GM18511 (cell line): Measurements from ENCODE around the gene TMEM132E.
"Not testable (repeated sequence)": the region's sequence is repeated elsewhere in the genome, so short reads cannot be mapped to it uniquely, and the experiment has no call there.

Experiments
- ATAC-seq: cut with Tn5 transposase; IDR thresholded peaks from one replicate; pipeline ENCODE4 v1.9.1; 2021; ENCODE audit warnings: mild to moderate bottlenecking, moderate library complexity; ENCODE audit not compliant: unreplicated experiment

TMEM132E gene, protein sequence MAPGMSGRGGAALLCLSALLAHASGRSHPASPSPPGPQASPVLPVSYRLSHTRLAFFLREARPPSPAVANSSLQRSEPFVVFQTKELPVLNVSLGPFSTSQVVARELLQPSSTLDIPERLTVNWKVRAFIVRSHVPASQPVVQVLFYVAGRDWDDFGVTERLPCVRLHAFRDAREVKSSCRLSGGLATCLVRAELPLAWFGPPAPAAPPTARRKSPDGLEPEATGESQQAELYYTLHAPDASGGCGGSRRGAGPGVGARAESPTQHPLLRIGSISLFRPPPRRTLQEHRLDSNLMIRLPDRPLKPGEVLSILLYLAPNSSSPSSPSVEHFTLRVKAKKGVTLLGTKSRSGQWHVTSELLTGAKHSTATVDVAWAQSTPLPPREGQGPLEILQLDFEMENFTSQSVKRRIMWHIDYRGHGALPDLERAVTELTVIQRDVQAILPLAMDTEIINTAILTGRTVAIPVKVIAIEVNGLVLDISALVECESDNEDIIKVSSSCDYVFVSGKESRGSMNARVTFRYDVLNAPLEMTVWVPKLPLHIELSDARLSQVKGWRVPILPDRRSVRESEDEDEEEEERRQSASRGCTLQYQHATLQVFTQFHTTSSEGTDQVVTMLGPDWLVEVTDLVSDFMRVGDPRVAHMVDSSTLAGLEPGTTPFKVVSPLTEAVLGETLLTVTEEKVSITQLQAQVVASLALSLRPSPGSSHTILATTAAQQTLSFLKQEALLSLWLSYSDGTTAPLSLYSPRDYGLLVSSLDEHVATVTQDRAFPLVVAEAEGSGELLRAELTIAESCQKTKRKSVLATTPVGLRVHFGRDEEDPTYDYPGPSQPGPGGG (N-terminal part only)

DNA sequence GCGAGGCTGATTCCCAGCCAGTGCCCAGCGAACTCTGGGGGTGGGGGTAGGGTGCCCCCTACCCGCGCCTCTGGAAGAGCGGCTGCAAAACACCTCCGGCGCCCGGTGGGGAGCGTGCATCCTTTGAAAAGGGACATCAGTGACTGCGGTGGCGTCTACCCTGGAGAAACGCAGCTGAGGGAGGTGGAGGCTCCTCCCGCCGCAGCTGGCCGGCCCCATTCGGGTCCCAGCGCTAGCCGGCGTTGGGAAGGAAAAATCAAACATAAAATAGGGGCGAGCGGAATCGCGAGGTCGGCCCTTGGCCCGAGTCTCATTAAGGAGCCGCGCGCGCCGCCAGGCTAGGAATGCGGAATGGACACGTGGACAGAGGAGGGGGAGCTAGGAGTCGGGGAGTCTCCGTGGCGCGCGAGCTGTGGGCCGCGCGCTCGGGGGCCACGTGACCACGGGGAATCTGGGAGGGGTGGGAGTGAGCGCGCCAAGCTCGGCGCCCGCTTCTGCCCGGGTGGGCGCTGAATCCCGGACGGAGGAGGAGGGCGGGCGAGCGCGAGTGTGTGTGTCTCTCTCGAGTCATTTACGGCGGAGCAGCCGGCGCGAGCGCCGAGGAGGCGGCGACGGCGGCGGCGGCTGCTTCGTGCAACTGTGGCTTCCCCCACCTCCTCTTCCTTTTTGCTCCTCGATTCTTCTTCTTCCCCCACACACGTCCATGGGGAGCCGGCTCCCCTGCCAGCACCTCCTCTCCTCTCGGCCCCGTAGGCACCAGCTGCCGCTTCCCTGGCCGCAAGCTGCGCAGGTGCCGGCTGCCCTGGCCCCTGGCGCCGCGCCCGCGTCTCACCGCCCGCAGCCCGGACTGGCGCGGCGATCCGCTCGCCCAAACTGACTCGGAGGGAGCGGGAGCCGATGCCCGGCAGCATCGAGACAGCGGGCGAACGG lies at the start of gene TMEM132E:
Gene TMEM132E (plus strand): TSS at position 566 of the 930 bp plus-strand sequence. CDS start 1,495 bp downstream, outside the sequence.
- ATAC-seq: no peak

DNA sequence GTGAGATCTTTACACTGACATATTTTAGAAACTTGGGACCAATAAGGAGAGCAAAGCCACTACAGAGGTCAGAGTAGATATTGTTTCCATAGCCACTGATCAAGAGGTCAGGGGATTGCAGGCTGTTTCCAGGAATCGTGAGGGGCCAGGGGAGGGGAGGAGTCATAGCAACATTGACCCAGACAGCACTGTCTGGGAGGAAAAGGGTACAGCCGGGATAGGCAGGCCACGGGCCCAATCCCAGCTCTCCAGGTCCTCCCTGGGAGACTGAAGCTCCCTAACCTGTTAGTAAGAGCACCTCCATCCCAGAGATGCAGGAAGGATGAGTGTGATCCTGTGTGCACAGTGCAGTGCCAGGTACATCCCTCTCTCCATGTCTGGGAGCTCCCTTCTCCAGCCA lies 48.5 kb upstream of the TMEM132E start:
- ATAC-seq: no peak

DNA sequence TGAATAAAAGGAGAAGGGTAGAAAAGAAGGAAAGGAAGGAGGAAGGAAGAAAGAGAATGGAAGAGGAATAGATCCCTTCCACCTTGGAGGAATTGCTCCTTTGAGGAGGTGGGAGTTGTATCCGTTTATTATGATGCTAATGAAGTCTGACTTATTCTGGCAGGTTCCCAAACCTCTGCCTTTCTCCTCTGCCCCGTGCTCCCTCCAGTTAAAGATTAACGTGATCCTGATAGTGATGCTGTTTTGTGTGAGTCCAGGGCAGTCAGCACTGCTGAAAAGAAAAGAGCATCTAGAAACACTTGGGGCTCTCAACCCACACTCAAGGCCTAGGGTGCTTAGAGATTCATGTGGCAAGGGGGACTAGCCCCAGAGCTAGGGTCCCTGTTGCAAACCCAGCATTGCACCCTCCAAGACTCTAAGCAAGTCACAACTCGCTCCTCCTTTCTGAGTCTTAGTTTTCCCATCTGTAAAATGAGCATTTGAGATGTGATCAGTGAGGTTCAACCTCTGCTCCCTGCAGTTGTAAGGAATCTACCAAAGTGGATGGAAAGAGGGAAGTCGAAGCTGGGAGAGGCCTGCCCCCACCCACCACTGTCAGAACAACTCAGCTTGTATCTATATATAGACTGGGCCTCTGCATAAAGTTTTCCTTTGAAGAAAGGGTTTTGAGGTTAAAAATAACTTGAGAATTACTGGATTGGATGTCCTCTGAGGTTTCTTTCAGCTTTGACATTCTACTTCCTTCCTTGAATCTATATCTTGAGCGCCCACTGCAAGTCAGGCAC lies 46.9 kb upstream of the TMEM132E start:
- ATAC-seq: no peak

DNA sequence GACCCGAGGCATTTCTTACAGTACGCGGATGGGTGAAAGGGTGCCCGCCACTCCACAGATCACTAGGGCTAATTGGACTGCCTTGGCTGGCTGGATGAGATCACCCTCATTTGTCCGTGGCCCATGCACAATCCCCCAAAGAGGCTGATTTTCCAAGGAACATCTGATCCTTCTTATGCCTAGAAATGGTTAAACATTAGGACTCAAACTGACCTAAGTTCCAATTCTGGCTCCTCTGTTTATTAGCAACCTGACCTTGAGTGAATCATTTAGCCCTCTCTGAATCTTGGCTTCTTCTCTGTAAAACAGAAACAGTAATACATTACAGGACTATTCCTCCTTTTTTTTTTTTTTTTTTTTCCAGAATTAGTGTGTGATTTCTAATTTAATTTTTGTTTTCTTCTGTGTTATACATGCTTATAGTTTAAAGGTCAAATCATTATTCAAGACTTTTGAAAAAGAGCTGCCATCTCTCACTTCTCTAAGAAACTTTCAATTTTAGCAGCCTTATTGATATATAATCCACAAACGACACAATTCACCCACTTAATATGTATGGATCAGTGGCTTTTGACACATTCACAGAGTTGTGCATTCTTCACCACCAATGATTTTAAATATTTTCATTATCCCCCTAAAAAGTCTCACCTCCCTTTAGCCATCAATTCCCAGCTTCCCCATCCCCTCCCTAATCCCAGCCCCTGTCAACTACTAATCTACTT lies 45.4 kb upstream of the TMEM132E start:
- ATAC-seq: no peak

GRCh38 chr17:34537445-34537844 lies 41.9 kb upstream of the TMEM132E start:
- no peak for ATAC-seq

- not testable (repeated sequence) for ATAC-seq
These were observed 40.8 kb upstream of the TMEM132E start for GRCh38 chr17:34538582-34538981.

DNA sequence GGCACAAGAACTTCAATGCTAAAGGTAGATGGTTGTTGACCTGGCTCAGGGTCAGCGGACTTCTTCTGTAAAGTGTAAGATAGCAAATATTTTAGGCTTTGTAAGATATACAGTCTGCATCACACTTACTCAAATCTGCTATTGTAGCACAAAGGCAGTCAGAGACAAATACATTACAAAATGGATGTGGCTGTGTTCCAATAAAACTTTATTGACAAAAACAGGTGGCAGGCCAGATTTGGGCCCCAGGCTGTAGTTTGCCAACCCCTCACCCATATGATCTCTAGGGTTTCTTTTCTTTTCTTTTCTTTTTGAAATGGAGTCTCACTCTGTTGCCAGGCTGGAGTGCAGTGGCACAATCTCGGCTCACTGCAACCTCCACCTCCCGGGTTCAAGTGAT lies 39.5 kb upstream of the TMEM132E start:
- no peak for ATAC-seq

DNA sequence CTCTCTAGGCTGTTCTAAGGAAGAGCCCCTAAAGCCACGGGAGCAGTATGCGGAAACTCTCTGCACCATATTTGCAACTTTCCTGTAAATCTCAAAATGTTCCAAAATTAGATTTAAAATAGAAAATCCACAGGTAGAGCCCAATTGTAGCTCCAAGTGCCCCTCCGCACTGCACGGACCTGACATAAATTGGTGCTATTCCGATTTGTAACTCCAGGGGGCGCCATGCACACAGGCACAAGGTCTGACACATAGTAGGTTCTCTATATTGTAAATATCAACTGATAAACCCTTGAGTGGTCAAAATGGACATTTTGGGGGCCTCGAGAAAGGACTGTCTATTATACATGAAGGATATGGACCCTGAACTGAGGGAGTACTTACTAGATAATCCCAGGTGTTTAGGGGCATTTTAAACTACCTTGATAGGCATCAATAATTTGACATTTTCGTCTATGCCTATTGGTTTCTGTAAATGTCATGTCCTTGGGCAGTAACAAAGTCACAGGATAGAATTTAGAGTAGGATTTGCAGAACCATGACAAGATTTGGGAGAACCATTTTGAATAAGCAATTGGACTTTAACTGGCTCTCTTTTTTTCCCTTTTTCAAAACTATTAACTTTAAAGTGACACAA lies 36.6 kb upstream of the TMEM132E start:
- ATAC-seq: no peak

DNA sequence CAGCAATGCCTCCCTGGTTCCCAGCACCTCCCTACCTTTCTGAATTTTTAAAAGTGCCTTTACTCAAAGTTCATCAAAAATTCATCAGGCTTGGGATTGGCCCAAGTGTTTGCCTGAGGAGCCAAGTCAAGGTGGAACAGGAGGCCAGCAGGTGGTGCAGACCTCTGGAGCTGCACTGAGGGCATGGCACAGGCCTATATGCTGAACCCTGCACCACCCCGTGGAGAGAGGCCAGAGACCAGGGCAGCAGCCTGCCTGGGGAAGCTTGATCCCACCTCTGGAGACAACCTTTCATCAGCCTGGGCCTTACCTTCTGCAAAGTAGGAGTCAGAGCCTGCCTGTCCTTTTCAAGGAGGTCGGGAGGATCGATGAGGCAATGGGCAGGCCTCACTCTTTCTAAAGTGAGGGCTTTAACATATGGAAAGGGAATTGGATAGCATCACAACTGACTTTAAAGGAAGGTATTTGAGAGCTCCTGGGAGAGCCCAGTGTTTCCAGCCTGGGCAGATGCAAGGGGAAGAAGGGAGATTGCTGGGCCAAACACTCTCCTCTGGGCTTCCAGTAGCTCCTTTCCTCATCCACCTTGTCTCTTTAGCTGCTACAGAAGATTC lies 31.8 kb upstream of the TMEM132E start:
- no peak for ATAC-seq

- ATAC-seq: no peak
These were observed 29.4 kb upstream of the TMEM132E start for GRCh38 chr17:34549966-34550365.

GRCh38 chr17:34553907-34554306 lies 25.5 kb upstream of the TMEM132E start:
- no peak for ATAC-seq

DNA sequence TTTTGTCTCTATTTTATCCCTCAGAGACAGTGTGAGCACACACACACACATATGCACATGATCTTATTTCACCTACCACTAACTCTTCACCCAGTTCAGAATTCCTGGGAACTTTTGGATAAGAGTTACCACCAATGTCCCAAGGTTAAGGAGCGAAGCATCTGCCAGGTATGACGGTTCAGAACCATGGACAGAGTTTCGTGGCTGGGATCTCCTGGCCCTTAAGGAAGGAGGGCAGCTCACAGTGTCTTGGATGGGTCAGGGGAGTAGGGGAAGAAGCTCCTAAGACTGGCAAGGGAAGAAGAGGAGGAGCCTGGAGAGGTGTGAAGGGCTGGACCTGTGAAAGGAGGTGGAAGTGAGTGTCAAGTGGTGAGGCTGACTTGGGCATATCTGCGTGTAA lies 23.0 kb upstream of the TMEM132E start:
- ATAC-seq: no peak

DNA sequence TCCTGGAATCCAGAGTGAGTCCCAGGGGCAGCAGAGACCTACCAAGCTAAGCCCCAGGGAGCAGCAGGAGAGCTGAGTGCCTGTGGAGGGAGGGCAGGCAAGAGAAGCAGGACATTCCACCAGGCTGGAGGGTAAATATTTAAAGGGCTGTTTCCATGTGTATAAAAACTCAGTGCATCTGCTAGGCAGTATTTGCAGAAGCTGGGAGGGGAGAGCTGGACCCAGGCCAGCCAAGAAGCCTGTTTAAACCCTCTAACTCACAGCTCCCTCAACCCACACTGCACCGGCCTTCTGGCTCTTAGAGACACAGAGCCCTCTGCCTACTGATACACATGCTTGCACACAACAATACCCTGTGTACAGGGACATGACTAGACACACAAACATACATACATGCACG lies 22.5 kb upstream of the TMEM132E start:
- no peak for ATAC-seq

DNA sequence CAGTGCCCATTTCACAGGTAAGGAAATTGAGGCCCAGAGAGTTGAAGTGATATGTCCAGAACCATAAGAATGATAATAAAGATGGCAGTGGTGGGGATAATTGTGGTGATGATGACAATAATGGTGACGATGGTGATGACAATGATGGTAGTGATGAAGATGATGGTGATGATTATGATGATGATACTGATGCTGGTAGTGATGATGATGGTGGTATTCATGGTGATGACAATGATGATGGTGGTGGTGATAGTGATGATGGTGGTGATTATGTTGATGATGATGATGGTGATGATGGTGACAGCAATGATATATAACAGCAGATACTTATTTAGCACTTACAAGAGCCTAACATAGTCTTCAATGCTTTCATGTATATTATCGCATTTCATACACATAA lies 18.1 kb upstream of the TMEM132E start:
- ATAC-seq: no peak

GRCh38 chr17:34562387-34562786 lies 17.0 kb upstream of the TMEM132E start:
- ATAC-seq: no peak

DNA sequence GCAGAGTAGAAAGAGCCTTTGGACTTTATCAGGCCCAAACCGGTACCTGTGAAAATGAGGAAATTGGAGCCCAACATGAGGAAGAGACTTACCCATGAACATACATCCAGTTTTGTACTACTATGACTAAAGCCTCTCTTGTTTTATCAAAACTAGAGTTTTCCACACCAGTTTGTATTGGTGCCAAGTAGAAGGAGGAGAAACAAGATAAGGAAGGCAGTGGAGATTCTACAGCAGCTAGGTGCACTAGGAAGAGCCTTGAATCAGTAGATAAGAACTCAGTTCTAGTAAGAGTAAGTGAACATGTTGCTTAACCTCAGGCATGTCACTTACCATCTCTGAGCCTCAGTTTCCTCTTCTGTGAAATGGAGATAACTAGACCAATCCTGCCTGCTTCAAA lies 13.7 kb upstream of the TMEM132E start:
- no peak for ATAC-seq

DNA sequence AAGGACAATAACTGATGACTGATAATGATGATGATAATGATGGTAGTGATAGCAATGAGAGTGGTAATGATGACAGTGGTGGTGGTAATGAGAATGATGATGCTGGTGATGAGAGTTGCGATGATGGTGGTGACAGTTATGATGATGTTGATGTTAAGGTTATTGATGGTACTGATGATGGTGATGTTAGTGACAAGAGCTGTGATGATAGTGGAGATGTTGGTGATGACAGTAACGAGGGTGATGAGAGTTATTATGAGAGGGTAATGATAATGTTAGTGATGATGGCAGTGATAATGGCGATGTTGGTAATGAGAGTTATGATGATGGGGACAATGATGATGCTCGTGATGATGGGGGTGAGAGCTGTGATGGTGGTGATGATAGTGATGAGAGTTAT lies 13.2 kb upstream of the TMEM132E start:
- no peak for ATAC-seq

GRCh38 chr17:34566873-34567272 lies 12.5 kb upstream of the TMEM132E start:
- ATAC-seq: no peak
